Brain pericyte (primary cell): ENCODE measurements around the gene ZFYVE21.

ENCODE experiments used
- DNase-seq: peaks from one replicate; pipeline ENCODE4 v3.0.0-alpha.2; 2012; ENCODE audit warnings: low read depth, low spot score

Gene ZFYVE21

DNA sequence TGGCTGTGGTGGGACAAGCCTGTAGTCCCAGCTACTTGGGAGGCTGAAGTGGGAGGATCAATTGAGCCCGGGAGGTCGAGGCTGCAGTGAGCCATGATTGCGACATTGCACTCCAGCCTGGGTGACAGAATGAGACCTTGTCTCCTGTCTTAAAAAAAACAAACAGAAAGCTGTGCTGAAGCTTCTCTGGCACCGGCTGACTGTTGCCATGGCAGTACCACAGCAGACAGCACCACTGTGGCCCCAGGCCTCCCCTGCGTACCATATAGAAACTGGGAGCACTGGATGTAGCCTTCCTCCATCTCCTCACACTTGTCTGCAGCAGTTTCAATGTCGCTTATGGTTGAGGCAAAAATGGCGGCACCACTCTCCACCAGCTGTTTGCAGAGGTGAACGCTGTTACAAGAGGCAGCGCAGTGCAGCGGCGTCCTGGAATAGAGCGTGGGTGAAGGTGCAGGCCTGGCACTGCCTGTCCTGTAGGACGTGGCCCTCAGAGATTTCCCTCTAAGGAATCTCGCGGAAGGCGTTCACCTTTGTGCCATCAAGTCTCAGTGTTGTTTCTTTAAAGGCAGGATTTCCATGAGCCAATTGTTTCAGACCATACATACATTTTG is 21.9 kb downstream of the ZFYVE21 start:
- DNase-seq = no peak

DNA sequence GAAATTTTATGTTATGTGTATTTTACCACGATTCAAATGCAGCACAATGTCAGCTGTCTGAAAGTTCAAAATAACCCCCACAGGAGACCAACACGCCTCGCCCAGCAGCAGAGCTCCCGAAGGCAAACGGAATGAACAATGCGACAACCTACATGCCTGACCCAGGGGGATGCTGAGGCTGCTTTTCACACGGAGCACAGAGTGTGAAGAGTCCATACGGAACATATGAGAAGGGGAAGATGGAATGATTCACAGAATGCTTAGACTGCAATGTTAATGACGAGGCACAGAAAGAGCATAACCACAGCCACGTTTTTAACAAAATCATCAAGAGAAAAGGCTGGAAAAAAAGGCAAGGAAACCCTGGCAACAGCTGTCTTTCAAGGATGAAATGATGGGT is 22.6 kb downstream of the ZFYVE21 start:
- no peak for DNase-seq

DNA sequence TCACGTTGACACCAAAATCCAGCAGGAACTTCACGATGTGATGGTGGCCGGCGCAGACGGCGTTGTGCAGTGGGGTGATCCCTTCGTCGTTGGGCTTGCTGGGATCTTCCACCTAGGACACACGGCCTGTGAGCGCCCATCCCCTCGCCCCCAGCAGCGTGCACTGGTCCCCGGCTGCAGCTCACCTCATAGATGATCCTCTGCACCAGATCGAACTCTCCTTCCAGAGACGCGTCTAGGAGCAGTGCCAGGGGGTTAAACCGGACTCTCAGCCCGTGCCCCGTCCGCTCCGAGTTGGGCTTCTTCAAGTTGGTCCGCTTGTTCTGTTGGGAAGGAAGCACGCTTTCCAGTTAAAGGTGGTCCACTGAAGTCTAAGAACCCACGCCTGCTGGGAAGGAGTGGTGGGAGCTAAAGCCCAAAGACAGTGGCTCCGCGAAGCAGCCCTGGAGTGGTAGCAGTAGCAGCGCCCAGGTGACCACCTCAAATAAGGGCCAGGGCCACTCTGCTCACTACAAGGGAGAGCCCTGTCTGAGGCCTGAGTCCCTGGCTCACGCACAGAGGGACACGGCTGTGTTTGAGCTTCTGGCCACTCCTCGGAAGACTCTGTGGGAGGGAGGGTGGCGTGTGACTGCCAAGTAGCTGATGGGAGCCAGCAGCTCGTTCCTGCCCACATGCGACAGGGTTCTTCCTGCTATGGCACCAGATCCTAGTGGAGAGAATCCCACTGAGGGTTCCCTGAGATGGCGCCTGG is 23.3 kb downstream of the ZFYVE21 start:
- no peak for DNase-seq

DNA sequence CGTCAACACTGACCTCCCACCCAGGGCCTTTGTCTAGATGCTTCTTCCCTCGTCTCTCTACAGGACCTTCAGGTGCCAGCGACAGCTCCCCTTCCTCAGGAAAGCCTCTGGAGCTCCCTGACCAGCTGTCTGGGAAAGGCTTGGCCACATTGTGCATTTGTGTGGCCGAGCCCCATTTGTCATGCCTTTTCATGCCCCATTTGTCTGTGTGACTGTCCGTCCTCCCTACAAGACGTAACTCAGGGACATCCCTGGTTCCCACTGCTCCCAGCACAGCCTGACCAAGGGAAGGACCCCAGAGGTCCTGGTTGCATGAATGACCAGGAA is 23.8 kb downstream of the ZFYVE21 start:
- no peak for DNase-seq

DNA sequence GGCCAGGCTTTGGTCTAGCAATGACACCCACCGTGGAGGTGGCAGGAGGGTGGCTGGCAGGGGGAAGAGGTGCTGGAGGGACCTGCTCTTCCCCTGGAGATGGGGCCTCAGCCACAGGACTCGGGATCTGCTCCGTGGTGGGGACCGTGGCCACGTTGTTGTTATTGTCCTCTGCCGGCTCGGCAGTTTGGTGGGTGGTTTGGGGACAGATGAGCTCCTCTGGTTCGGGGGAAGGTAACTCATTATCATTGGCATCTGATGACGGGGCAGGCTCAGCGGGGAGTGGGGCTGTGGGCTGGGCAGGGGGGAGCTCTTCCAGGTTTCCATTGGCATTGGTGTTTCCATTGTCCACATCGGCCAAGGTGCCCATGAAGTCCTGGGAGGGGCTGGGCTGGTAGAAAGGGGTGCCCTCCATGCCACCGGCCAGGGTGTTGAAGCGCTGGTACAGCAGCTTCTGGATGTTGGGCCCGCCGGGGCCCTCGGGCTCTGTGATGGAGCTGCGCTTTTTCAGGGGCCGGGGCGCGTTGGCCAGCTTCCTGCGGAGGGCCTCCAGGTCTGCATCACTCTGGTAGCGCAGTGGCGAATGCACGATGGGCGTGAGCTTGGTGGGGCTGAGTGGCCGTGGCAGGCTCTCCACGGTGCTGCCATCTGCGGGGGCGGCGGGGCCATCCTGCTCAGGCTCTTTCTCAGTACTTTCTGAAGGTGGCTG is 24.3 kb downstream of the ZFYVE21 start:
- DNase-seq = no peak

DNA sequence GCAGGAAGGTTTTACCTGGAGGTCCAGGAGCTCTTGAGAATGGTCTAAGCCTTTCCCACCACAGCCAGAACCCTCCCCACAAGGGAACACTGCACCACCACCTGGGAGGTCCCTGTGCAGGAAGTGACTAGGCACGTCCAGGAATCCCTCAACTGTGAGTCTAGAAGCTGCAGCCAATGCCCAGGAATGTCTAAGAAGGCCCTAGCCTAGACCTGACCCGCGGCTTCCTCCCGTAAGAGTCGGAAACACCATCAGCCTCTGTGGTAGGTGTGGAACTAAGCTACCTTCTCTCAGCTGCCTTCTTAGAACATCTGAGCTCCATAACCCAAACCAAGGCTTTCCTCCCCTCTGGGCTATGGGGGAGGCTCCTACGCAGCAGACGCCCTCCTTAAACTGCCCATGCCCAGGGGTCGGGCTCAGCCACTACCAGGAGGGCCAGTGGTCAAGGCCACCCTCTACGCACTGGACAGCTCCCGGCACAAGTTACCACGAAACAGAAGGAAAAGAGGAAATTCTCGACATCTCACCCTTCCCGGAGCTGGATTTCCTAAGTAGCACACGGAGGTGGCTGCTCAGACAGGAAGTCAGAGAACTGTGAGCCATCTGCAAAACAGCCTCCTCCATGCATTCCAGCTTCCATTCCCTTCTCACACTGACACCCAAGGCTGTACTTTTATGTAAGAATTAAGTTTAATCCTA is 25.5 kb downstream of the ZFYVE21 start:
- DNase-seq = no peak

DNA sequence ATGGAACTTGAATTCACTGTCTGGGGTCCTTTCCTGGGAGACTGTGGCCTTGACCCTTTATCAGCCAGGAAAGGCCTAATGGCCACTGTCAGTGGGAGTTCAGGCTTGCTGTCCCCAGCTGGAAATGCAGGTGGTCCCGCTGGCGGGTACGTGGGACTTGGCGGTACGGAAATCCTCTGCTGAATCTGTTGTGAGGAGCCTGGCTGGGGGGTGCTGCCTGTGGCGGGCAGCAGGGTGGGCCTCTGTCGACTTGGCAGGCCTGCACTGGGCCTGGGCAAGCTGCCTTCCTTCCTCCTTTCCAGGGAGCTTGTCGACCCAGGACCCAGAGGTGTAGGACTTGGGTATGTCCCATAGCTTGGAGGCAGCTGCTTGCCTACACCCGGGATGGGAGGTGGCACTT is 26.3 kb downstream of the ZFYVE21 start:
- DNase-seq = no peak

DNA sequence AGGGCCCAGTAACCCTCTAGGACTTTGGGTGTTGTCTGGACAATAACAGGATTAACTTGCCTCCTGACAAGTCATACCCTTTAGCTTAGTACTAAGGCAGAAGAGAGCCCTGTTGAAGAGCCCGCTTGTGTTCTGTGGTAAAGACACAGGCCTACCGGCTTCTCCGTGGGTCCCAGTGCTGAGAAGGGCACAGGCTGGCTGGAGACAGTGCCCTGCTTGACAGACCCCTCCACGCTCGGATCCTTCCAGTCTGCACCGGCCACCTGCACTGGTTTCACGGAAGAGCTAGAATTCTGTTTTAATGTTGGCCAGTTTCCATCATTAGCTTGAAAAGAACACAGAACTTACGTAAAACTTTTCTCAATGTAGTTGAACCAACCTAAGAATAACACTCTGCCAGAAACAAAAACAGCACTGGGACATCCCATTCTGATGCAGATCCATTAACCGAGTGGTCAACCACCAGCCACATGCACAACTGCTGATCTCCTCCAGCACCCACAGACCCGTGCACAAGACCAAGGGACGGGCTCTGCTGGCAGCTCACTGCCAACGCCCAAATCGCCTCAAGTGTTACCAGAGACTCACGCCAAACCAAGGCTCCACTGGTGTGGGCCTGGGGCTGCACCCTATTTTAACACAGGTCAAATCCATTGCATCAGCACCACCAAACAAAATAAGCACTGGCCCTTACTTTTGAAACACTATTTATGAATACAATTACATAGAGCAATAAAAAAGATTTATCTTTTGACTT is 27.1 kb downstream of the ZFYVE21 start:
- DNase-seq = no peak

DNA sequence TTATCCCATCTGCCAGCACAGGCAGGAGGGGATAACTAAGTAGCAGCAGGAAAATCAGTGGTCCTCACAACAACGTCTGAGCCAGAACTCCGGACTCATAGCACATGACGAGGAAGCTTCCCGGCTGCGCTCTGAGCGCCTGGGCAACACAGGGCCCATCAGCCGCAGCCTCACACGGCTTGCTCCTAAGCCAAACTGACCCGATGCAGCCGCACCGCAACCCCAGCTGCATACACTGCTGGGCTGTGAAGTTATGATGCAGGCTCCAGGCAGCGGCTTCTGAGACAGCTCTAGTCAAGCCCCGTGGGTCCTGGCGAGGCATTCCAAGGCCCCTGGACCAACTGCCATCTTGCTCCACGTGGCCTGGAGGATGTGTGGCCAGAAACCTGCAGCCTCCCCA is 28.1 kb downstream of the ZFYVE21 start:
- DNase-seq = no peak

DNA sequence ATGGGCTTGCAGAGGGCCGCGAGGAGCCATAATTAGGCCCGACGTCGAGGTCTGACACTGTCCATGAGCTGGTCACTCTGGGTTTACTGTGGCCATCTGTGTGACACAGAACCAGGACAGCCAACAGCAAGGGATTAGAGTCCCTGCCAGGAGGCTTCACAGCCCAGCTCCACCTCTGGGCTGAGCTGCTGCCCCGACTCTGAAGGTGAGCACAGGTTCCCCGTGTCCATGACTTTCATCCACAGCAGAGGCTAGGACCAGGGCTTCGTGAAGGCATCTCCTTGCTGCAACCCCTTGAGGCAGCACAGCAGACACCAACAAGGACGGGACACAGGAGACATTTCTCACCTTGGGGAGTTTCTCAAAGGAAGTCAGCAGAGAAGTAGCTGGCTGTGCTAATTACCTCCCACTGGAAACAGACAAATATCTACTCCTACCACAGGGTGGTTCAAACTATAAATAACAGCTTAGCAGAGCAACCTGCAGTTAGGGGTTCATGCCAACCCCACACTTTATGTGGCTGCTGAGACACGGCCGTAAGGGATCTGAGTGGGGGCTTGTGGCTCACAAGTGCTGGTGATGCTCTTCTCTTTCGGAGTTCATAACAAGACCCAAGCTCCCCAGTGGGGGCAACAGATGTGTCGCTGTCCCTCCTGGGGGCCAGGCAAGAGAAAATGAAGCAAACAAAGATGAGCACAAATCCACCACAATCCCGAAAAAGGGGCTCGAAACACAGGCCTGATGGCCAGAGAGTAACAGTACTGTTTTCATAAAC is 29.2 kb downstream of the ZFYVE21 start:
- no peak for DNase-seq

DNA sequence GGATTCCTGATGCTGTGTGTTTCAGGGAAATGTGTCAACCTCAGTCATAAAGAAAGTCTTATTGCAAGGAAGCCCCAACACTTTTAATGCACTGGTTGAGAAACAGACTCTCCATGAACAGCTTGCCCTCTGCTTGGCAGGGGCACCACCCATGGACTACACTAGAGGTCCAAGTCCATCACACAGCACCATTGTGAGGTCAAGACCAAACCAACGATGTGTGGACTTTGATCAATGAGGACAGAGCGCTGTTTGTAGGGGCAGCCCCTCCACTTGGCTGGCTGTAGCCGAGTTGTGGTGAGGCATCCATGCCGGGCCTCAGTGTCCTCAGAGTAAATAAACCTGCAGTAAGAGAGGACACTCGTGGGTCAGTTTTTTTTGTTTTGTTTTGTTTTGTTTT is 29.8 kb downstream of the ZFYVE21 start:
- DNase-seq = no peak

DNA sequence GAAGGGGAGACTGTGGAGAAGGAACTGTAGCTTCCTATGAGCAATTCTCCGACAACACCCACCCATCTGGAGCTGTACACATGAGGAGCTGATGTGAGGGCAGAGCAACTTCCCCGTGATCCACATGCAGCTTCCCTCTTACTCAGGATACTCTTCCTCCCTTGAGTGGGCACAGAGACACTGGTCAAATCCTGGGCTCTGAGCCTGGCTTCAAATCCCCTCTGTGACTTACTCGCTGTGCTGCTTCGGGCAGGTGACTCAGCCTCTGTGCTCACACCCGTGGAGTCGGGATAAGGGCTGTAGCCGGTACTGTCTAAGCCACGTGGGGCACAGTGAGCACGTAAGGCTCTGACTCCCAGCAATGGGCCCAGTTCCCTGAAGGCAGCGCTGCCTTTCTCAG is 31.1 kb downstream of the ZFYVE21 start:
- DNase-seq = no peak

DNA sequence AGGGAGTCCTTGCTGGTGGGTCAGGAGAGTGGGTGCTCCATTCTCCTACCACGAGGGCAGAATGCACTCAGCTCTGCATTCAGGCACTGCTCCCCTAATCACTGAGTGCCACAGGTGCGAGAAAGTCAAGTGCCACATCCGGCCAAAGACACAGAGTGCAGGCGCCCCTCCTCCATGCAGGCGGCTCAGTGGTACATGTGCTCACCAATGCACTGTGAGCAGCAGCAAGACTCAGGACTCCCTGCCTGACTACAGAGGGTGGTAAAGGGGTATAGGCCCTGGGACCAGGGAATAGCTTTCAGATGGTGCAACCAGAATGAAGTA is 32.9 kb downstream of the ZFYVE21 start:
- no peak for DNase-seq

DNA sequence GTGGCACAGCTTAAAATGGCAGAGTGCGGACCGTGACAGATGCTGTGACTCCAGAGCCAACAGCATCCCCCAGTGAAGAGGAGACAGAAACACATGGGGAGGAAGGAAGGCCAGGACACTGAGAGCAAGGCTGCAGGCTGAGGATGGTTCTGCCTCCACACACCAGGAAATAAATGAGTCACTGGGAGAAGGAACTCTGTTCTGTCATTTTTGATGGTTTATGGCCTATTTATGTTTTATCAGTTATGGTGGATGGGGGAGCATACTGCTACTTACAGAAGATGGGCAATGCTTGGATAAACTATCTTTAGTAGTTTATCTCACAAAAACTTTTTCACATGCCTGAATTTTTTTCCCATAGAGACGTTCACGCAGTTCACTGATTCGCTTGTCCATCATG is 33.8 kb downstream of the ZFYVE21 start:
- DNase-seq = no peak

DNA sequence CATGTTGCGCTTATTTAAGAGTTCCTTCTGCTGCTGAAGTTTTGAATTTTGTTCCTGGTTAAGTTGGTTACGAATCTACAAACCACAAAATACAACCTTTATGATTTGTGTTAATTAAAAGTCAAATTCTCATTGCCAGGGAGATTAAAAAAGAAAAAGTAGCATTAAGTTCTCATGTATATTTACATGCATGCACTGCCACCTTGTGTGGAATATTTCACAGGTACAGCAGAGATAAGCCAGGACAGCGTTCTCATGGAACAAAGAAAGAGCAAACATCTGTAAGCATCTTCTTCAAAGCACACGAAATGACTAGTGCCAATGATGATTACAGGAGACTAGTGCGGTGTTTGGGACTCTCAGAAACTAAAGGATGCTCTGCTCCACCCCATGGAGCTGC is 34.2 kb downstream of the ZFYVE21 start:
- DNase-seq = no peak

DNA sequence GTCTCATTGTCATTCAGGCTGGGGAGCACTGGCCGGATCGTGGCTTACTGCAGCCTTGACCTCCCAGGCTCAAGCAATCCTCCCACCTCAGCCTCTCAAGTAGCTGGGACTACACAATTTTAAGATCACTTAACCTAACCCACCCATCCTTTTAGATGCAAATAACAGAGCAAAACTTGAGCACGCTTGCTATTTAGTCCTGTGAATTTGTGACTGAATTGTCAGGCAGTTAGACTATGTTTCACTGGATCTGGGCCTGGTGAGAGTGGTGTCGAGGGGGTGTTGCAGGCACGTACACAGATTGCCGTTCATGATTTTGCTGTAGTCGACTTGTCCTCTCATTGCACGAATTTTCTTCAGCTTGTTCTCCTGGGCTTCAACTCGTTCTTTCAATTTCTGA is 38.2 kb downstream of the ZFYVE21 start:
- no peak for DNase-seq

DNA sequence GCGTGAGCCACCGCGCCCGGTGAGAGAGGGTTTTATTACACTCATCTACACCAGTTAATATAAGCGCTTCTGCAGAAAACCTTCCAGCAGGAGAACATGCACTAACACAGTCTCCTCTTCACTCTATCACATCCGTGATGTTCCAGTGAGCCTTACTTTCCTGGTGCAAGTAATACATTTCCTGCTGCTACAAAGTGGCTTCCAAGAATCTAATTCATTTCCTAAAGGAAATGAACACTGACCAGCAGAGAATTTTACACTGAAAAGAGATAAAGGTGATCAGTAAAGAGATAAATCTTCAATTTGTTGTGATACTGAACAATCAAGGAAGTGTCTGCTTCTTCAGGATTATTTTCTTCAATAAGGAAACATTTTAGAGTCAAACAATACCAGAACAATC is 39.5 kb downstream of the ZFYVE21 start:
- DNase-seq = no peak

DNA sequence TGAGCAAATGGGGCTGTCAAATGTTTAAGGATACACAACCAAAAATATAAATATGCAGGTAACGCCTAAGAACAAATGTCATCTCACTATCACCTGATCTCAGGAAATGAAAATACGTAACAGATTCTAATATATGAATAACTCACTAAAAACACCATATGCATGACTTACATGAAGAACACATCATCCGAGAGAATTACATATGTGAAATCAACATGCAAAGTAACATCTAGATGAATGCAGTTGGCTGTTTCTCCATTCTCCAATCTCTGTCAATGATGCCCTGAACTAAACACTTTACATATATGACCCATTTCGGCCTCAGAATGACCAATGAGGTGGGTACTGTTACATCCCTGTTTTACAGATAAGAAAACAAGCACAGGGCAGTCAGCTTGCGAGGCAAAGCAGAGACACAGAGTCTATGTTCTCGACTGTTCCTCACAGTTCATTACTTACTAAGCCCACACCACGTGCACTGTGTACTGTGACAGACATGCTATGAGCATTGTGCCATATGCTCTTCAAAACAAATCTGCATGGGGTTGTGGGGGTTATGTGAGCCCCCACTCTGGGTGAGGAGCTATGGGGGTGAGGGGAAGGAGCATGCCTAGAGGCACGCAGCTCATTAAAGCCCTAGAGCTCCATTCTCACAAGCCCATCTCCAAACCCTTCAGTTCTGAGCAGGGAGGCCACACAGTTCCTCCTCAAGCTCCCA is 42.6 kb downstream of the ZFYVE21 start:
- DNase-seq = no peak

DNA sequence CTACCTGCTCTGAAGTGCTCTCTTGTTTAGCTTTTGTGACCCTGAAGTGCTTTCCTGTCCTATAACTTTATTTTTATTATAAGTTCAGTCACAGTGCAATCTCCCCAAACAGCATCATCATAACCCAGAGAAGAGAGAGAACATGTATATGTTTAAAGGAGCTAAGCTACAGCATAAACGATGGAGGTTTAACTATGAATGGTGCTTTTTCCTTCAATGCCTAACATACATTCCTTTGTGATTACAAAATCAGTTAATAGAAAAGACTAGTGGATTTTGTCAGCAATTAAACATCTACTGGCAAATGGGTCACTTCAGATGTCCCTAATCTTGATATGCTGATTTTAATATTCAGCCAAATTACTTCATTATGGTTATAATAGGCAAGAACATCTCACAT is 46.4 kb downstream of the ZFYVE21 start:
- DNase-seq = no peak

DNA sequence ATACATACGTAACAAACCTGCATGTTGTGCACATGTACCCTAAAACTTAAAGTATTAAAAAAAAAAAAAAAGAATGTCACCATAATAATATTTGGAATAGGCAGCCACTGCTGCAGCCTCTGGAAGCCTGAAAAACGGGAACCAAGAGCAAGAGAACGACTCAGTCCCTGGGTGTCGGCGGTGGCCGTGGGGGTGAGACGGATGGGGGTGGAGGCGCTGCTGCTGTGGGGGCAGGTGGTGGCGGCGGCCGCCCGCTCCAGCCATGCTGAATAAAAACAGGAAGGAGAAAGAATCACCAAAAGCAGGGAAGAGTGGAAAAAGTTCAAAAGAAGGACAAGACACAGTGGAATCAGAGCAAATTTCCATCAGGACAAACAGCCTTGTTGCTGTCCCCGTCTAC is 46.9 kb downstream of the ZFYVE21 start:
- DNase-seq = no peak
